Lung (tissue), 12 donors: ENCODE results near the gene CNPY4. TPM values are rescaled to one million over a fixed set of nuclear protein-coding genes. Genes with fewer than 3 reads are reported as not detected.

Experiments used
- ATAC-seq: fragments of 200-7000 bp; cut with Tn5 transposase; one replicate; pipeline ENCODE4 v1.9.1; 2020; ENCODE audit warnings: moderate number of reproducible peaks; ENCODE audit not compliant: insufficient read depth, low FRiP score
- DNase-seq, 3 donors: peaks; one replicate each; pipeline ENCODE4 v3.0.0-alpha.2; 2013 to 2017
- H3K27ac ChIP-seq, 2 donors: one replicate each; pipeline ENCODE4 v1.5.1; 2013; ENCODE audit warnings: mild to moderate bottlenecking in 2 of 2, moderate library complexity in 2 of 2, control low read depth in 1 of 2, inconsistent platforms in 1 of 2, low read depth in 1 of 2, low read length in 1 of 2
- H3K27me3 ChIP-seq, 3 donors: one replicate each; pipeline ENCODE4 v1.5.1; 2013; ENCODE audit warnings: low read length in 2 of 3; ENCODE audit not compliant: control insufficient read depth in 3 of 3, insufficient read depth in 3 of 3
- H3K36me3 ChIP-seq, 4 donors: one replicate each; pipeline ENCODE4 v1.5.1; 2013; ENCODE audit warnings: low read length in 4 of 4, mild to moderate bottlenecking in 1 of 4, moderate library complexity in 1 of 4; ENCODE audit not compliant: control insufficient read depth in 4 of 4, insufficient read depth in 4 of 4
- H3K4me1 ChIP-seq, 5 donors: one replicate each; pipeline ENCODE4 v1.5.1; 2013; ENCODE audit warnings: low read length in 5 of 5, mild to moderate bottlenecking in 2 of 5, moderate library complexity in 1 of 5; ENCODE audit not compliant: control insufficient read depth in 5 of 5, insufficient read depth in 5 of 5
- H3K4me3 ChIP-seq: one replicate; pipeline ENCODE4 v1.5.1; 2013; ENCODE audit warnings: mild to moderate bottlenecking, control low read depth, moderate library complexity
- H3K9ac ChIP-seq, 2 donors: one replicate each; pipeline ENCODE4 v1.5.1; 2013; ENCODE audit warnings: low read length in 2 of 2, control low read depth in 1 of 2; ENCODE audit not compliant: insufficient read depth in 1 of 2
- H3K9me3 ChIP-seq, 4 donors: one replicate each; pipeline ENCODE4 v1.5.1; 2013; ENCODE audit warnings: low read length in 3 of 4, mild to moderate bottlenecking in 1 of 4, moderate library complexity in 1 of 4; ENCODE audit not compliant: control insufficient read depth in 4 of 4, insufficient read depth in 3 of 4
- CTCF ChIP-seq: IDR thresholded peaks from 2 replicates; pipeline ENCODE4 v1.5.1; 2012; ENCODE audit warnings: mild to moderate bottlenecking; ENCODE audit errors: control extremely low read depth, extremely low read depth
- WGBS, 2 donors: extraction: QIAGEN DNeasy Blood & Tissue Kit; methylation state at CpG; one replicate each; pipeline ENCODE4 v1.1.7; 2013; 5-methylcytosine and 5-hydroxymethylcytosine counted together
- polyA plus RNA-seq, 2 donors: library from polyadenylated mRNA; stranded (reverse); fragments of 200-250 nt; gene quantifications; one replicate each; pipeline ENCODE4 v1.2.1, GENCODE V29; 2013
- total RNA-seq, 2 donors: library from RNA; depleted of rRNA in 1 of 2; stranded (reverse); fragments of >200 nt in 1 of 2; gene quantifications; one replicate each; pipeline ENCODE4 v1.2.1, GENCODE V29; 2014 to 2021
- donor health status: control.
- donor health status: control.
- donor health status: Bipolar disorder and iron deficiency.
- donor health status: healthy.
- donor health status: DM: yes; HTN: yes; CAD: no.

The CNPY4 gene
- total and polyA plus RNA-seq, 4 donors = 9.8 to 18.6 (median 11.2) TPM

- peak overlapping the region; percentile 73 for H3K4me3 ChIP-seq
- no peak for TF ChIP-seq CTCF
- peak overlapping the region; percentile 56 to 95 for H3K9ac ChIP-seq
- H3K27me3 ChIP-seq = no peaks in the 10 kb centered on the region
- peak overlapping the region; percentile 95 to 99 for H3K27ac ChIP-seq
- DNase-seq (no peak), ATAC-seq (no peak)
- WGBS, 2 donors = 12 to 16% methylated on average over 29 of the region's 29 CpGs
- H3K9me3 ChIP-seq = no peaks in the 10 kb centered on the region
- peaks cover 0 to 11% (median 1%) of the 10 kb centered on the region in 4 donors for H3K36me3 ChIP-seq
- H3K4me1 ChIP-seq = peaks cover 0 to 15% (median 5%) of the 10 kb centered on the region in 5 donors
Observed at GRCh38 chr7:100126239-100126930, 7.0 kb downstream of the CNPY4 start.

- H3K9me3 ChIP-seq = no peaks in the 10 kb centered on the region
- peak; percentile 93 to 97 (median 95) for DNase-seq
- ATAC-seq = peak; percentile 94
- H3K27me3 ChIP-seq = no peaks in the 10 kb centered on the region
- H3K27ac ChIP-seq = peak within 1 kb of the TSS; percentile 95 to 99
- H3K4me3 ChIP-seq = peak within 1 kb of the TSS; percentile 80
- peak within 1 kb of the TSS; percentile 56 to 95 for H3K9ac ChIP-seq
- peaks cover 0 to 8% (median under 1%) of the 10 kb centered on the region in 4 donors for H3K36me3 ChIP-seq
- 1% methylated on average over 65 to 85 of the region's 85 CpGs for WGBS, 2 donors
- no peak for TF ChIP-seq CTCF
- H3K4me1 ChIP-seq = peaks cover 0 to 15% (median 5%) of the 10 kb centered on the region in 5 donors
Observed at GRCh38 chr7:100126931-100127865, 7.8 kb downstream of the CNPY4 start, which contains the start of gene MBLAC1. Gene MBLAC1 (plus strand): TSS chr7:100126967. CDS start chr7:100127396, 429 bp downstream.

- peak; percentile 31 to 43 (median 41) for DNase-seq
- ATAC-seq = no peak
- no peak for TF ChIP-seq CTCF
Observed at GRCh38 chr7:100127866-100128636, 8.6 kb downstream of the CNPY4 start.

More at GRCh38 chr7:100127866-100128636, 8.6 kb downstream of the CNPY4 start:
- Histone ChIP-seq H3K27ac (peak overlapping the region; percentile 59 to 99), H3K4me3 (peak overlapping the region; percentile 80), H3K36me3 (no peaks in the 10 kb centered on the region), H3K9me3 (no peaks in the 10 kb centered on the region), H3K27me3 (no peaks in the 10 kb centered on the region), H3K9ac (peak overlapping the region in 1 of 2 donors; percentile 46), H3K4me1 (peaks cover 0 to 15% (median 5%) of the 10 kb centered on the region in 5 donors)
- whole genome bisulfite sequencing, 2 donors = 3 to 5% methylated on average over 35 to 37 of the region's 37 CpGs
